GM18517 (cell line): Measurements from ENCODE around the gene FLOT1.

Experiments
- ATAC-seq: cut with Tn5 transposase; IDR thresholded peaks from one replicate; pipeline ENCODE4 v1.9.1; 2021; ENCODE audit warnings: mild to moderate bottlenecking, moderate library complexity; ENCODE audit not compliant: unreplicated experiment

FLOT1 gene

GRCh38 chr6:30747902-30748769 lies 5.6 kb upstream of the FLOT1 start:
- no peak for ATAC-seq

GRCh38 chr6:30747300-30747687 lies 4.8 kb upstream of the FLOT1 start:
- ATAC-seq: no peak

DNA sequence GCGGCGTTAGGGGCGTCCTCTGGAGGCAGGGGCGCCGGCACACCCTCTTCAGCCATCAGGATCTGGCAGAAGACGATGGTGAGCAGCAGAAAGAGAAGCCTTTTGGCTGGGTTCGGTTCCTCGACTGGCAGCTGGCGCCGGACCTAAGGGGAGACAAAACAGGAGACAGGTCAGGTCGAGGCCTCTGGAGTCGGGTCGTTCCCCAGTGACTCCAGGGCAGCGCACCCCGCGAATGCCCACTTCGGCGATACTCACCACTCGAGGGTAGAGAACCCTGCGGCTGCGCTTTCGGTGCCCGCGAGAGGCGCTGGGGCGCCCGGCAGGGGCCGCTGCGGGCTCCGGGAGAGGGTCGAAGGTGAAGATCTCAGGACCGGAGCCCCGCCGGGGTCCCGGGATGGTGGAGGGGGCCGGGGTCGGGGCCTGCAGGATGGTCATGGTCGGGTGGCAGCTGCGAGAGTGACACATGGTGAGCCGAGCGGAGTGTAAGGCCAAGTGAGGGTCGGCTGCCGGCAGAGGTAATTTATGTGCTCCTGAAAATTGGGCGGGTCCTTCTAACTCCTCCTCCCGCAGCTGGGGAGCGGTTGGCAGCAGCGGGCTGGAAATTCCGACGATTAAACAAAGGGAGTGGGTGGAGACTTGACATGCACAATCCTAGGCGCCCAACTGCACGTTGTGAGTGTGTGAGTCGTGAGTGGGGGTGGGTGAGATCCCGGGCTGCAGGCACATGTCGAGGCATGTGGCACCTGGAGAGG lies 1.7 kb upstream of the FLOT1 start, which contains the start of gene IER3:
TSS of gene IER3 (minus strand) at position 494 of the 752 bp plus-strand sequence. CDS start at position 465, 29 bp downstream.
- peak; percentile 41 for ATAC-seq

GRCh38 chr6:30743099-30744053 lies 889 bp upstream of the FLOT1 start:
- no peak for ATAC-seq

DNA sequence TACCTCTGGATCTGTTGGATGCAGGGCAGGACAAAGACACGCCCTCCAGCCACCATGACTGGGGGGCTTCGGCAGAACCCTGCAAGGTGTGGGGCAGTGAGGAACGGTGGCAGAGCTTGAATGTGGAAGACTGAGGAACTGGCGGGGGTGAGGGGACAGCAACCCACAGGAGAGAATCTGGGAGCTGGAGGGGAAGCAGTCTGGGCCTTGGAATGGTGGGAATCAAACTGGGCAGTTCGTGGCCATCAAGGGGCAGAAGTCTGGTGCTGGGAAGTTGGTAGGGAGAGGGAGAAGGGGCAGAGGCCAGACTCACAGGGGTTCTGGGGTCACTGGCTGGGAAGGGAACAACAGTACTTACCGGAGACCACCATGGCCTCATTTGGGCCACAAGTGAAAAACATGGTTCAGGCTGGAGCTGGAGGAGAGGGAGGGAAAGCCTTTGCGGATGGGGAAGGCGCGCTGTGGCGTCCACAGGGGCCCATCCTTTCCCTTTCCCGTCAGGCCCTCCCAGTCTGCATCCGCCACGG lies 635 bp downstream of the FLOT1 start:
- ATAC-seq: no peak

DNA sequence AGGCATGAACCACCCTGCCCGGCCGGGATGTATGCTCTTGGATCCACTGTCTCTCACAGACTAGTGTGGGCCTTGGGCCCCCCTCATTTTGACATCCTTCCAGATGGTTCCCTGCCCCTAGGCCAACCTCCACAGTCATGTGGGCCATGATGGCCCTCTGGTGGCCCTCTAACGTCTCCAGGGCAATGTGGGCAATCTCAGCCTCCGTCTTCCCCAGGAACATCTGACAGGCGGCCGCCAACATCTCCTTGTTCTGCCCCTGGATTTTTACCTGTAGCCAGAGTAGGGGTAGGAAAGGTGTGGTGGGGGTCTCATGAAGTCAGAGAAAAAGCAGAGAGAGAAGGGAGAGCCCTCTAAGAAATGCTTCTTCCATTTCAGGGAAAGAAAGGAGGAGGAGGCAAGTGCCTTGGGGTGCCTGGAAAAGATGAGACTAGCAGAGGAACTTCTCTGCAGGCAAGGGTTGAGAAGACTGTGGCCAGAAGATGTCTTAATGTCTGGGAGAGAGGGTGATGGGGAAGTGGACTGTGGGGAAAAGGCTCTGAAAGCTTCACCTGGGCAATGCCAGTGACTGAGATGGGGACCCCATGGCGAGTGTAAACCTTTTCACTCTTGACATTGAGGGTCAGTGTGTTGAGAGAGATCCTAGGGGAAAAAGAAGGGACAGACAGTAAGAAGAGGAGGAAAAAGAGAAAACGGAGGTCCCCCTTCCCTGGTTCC lies 1.3 kb downstream of the FLOT1 start:
- no peak for ATAC-seq

- no peak for ATAC-seq
These were observed 2.0 kb downstream of the FLOT1 start for GRCh38 chr6:30740540-30740870.

DNA sequence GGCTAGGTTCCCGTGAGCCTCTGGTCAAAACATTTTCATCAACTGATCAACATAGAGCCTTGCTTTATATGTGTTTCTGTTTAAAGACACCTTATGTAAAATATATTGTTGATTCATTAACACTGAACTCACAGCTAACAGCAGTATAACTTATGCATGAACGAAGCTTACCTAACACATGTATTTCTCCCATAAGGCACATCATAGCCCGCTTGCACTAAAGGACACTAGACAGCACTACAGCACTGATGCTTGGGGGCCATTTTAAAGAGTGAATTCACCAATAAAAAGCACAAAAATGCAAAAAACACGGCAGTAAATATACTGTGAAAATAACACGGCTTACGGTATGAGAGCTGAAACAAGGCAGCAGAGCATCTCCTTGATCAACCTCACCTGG lies 4.0 kb downstream of the FLOT1 start:
- no peak for ATAC-seq

DNA sequence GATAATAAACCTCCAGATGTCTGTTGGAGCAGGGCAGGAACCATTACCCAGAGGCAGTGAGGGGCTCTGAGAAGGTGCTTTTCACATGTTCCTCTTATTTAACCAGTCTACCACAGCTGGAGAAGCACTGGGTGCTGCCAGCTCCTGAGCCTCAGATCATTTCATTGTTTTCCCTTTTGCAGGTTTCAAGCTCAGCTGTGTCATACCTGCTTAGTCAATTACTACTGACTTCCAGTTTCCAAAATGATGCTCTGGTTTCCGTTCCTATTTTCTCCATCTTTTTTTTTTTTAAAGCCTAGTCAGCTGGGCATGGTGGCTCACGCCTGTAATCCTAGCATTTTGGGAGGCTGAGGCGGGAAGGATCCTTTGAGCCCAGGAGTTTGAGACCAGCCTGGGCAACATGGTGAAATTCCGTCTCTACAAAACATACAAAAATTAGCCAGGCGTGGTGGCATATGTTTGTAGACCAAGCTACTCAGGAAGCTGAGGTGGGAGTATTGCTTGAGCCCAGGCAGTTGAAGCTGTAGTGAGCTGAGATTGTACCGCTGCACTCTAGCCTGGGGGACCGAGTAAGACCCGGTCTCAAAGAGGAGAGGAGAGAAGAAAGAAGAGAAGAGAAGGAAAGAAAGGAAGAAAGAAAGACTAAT lies 6.7 kb downstream of the FLOT1 start:
- ATAC-seq: no peak

GRCh38 chr6:30732237-30732943 lies 10.1 kb downstream of the FLOT1 start:
- ATAC-seq: no peak

GRCh38 chr6:30730601-30731435 lies 11.7 kb downstream of the FLOT1 start:
- no peak for ATAC-seq

- no peak for ATAC-seq
These were observed 14.4 kb downstream of the FLOT1 start for GRCh38 chr6:30727920-30728553.

DNA sequence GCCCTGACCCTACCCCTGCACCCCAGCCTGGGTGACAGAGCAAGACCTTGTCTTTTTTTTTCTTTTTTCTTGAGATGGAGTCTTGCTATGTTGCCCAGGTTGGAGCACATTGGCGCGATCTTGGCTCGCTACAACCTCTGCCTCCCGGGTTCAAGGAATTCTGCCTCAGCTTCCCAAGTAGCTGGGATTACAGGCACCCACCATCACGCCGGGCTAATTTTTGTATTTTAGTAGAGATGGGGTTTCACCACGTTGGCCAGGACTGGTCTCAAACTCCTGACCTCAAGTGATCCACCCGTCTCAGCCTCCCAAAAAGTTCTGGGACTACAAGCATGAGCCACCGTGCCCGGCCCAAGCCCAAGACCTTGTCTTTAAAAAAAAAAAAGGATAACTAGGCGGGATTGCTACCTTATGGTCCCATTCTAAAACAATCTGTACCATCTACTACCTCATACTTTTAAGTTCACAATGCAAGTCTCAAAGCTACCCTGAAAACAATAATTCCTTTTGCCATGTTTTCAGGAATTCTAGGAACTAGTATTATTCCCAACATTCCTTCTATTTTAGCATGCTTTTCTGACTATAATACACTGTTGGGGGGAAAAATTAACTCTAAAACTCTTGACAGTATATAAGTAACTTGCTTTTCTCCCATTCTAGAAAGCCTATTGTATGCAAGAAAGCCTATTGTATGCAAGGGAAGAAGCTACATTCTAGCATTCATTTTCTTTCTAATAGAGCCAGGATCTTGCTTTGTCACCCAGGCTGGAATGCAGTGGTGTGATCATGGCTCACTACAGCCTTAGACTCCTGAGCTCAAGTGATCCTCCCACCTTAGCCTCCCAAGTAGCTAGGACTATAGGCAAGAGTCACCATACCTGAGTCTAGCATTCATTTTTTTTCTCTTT lies 15.7 kb downstream of the FLOT1 start:
- no peak for ATAC-seq

DNA sequence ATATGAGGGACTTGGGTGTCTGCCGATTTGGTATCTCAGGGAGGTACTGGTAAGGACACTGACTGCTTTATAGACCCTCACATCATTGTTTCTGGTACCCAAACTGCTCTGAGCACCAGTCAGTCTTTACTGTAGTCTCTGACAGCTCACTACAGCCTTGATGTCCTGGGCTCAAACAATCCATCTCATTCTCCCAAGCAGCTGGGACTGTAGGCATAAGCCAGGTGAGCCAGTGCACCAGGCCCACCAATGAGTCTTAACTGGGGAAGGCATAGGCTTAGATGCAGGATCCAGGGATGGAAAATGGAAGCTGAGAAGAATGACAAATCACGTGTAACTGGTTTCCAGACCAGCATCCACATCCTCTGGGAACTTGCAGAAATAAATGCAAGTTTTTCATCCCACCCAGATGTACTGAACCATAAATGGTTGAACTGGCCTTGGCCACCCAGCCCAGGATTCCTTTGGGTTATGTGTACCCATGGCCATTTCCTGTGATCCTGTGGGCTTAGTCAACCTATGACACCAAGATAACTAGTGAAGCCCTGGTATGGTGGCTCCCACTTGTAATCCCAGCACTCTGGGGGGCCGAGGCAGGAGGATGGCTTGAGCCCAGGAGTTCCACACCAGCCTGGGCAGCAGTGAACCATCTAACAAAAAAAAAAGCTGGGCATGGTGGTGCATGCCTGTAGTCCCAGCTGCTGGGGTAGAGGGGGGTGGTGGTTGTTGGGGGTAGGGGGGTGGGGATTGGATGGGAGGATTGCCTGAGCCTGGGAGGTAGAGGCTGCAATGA lies 16.6 kb downstream of the FLOT1 start:
- ATAC-seq: no peak

- no peak for ATAC-seq
These were observed 17.4 kb downstream of the FLOT1 start for GRCh38 chr6:30724906-30725667.
